OCI-LY3 (cell line): Measurements from ENCODE around the gene C1GALT1.

Experiments used
- EZH2phosphoT487 ChIP-seq: fragments of 200-600 bp; shearing (Covaris generic); IDR thresholded peaks from 2 replicates; pipeline ENCODE4 v1.6.1; 2018; ENCODE audit warnings: antibody characterized with exemption, mixed run types, low read depth
- TF ChIP-seq, protein P1 (sequence below): fragments of 200-600, 300-600 bp; sonication (generic); IDR thresholded peaks from 2 replicates; pipeline ENCODE4 v1.5.1; 2014; ENCODE audit warnings: antibody characterized with exemption, low read length, low read depth

DNA sequence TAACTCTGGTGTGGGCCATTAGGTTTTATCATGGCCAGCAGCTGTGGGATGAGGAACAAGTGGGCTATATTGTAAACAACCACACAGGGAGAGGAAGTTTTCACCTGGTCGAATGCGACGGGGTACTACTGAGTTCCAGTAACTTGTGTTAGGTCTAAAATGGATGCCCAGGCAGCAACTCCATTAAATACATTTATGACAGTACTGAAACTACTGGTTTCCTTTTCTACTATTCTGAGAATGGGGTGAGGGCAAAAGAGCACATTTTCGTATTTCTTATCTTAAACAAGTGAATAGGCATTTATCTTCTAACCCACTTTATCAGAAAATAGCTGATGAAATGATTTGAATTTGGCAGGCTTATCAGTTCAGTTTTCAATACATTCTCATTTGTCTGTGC is 109.7 kb downstream of the C1GALT1 start:
- TF ChIP-seq, protein P1, sequence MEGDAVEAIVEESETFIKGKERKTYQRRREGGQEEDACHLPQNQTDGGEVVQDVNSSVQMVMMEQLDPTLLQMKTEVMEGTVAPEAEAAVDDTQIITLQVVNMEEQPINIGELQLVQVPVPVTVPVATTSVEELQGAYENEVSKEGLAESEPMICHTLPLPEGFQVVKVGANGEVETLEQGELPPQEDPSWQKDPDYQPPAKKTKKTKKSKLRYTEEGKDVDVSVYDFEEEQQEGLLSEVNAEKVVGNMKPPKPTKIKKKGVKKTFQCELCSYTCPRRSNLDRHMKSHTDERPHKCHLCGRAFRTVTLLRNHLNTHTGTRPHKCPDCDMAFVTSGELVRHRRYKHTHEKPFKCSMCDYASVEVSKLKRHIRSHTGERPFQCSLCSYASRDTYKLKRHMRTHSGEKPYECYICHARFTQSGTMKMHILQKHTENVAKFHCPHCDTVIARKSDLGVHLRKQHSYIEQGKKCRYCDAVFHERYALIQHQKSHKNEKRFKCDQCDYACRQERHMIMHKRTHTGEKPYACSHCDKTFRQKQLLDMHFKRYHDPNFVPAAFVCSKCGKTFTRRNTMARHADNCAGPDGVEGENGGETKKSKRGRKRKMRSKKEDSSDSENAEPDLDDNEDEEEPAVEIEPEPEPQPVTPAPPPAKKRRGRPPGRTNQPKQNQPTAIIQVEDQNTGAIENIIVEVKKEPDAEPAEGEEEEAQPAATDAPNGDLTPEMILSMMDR = no peak
- no peak for TF ChIP-seq EZH2phosphoT487
